ENCODE results near the gene TXNRD2.

The TXNRD2 gene

GRCh38 chr22:19965771-19966709 is 24.4 kb upstream of the TXNRD2 start:
- no peak for DNase-seq

- no peak for DNase-seq
These were observed 23.2 kb upstream of the TXNRD2 start for GRCh38 chr22:19964701-19965386.

DNA sequence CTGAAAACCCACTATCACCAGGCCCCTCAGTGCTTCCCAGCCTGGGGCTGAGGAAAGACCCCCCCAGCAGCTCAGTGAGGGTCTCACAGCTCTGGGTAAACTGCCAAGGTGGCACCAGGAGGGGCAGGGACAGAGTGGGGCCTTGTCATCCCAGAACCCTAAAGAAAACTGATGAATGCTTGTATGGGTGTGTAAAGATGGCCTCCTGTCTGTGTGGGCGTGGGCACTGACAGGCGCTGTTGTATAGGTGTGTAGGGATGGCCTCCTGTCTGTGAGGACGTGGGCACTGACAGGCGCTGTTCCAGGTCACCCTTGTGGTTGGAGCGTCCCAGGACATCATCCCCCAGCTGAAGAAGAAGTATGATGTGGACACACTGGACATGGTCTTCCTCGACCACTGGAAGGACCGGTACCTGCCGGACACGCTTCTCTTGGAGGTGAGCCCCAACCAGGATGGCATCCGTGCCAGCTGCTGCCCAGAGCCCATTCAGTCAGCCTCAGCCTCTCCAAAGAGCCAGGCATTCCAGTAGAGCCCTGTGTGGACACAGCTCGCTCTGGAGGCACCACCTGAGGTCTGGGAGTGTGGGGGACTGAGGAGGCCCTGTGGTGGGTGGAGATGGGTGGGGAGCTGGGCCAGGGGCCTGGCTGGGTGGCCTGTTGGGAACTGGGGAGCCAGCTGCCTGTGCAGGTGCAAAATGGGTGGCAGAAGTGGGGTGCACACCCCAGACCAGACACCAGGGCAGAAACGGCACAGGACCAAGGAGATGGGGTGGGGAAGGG is 22.4 kb upstream of the TXNRD2 start:
- DNase-seq: no peak

DNA sequence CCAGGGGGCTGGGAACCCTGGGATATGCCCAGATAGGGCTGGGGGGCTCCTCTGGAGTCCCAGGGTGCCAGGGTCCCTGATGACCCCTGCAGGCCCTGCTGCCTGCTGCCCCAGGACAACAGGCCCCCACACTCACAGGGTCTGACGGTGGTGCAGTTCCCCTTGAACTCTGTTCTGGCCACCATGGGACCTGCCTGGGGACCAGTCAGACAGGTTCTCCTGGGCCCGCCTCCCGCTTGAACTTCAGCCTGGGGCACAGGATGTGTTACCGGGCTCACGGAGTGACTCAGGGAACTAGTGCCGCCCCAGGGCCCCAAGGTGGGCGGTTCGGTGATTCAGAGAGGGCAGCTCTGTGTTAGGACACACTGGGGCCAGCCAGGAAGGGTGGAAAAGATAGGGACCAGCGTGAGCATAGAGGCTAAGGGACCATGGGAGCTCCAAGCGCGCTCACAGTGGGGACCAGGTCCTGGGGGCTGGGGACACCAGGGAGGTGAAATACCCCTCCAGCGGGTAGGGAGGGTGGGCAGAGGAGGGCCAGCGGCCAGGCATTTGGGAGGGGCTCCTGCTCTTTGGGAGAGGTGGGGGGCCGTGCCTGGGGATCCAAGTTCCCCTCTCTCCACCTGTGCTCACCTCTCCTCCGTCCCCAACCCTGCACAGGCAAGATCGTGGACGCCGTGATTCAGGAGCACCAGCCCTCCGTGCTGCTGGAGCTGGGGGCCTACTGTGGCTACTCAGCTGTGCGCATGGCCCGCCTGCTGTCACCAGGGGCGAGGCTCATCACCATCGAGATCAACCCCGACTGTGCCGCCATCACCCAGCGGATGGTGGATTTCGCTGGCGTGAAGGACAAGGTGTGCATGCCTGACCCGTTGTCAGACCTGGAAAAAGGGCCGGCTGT is 21.5 kb upstream of the TXNRD2 start:
- DNase-seq: no peak

- DNase-seq: no peak
These were observed 20.8 kb upstream of the TXNRD2 start for GRCh38 chr22:19962246-19962908.

GRCh38 chr22:19961868-19962245 is 20.2 kb upstream of the TXNRD2 start:
- no peak for DNase-seq

DNA sequence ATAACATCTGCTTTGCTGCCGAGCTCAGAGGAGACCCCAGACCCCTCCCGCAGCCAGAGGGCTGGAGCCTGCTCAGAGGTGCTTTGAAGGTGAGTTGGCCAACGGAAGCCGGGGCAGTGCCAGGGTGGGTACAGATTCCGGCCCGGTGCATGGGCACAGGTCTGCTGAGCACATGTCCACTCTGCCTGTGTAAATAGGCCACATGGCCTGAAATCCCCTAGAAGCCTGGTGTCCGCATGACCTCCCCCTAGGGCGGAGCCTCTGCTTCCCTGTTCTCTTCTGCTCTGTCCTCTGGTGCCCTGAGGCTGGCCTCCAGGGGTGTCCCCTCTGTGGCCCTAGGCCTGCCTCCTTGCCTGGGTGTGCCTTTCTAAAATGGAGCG is 19.6 kb upstream of the TXNRD2 start:
- no peak for DNase-seq

GRCh38 chr22:19960491-19961200 is 19.0 kb upstream of the TXNRD2 start:
- no peak for DNase-seq

- DNase-seq: no peak
These were observed 18.2 kb upstream of the TXNRD2 start for GRCh38 chr22:19959587-19960490.

- no peak for DNase-seq
These were observed 17.5 kb upstream of the TXNRD2 start for GRCh38 chr22:19959043-19959586.

DNA sequence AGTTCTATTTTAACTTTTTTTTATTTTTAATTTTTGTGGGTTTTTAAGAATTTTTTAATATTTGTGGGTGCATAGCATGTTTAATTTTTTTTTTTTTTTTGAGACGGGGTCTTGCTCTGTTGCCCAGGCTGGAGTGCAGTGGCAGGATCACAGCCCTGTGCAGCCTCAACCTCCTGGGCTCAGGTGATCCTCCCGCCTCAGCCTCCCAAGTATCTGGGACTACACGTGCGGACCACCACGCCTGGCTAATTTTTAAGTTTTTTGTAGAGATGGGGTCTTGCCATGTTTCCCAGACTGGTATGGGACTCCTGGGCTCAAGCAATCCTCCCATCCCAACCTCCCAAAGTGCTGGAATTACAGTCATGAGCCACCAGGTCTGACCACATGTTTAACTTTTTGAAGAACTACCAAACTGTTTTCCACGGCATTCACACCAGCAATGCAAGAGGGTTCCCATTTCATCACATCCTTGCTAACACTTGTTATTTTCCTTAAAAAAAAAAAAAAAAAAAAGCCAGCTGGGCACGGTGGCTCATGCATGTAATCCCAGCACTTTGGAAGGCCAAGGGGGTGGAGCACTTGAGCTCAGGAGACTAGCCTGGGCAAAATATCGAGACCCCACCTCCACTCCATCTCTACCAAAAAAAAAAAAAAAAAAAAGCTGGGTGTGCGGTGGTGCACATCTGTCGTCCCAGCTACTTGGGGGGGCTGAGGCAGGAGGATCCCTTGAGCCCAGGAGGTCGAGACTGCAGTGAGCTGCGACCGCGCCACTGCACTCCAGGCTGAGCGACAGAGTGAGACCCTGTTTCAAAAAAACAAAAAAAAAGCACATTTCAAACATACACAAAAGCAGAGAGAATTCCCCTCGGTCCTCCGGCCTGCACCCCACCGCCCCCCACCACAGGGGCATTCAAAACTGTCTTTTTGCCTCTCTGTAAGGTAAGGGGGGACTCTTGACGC is 16.7 kb upstream of the TXNRD2 start:
- DNase-seq: no peak

DNA sequence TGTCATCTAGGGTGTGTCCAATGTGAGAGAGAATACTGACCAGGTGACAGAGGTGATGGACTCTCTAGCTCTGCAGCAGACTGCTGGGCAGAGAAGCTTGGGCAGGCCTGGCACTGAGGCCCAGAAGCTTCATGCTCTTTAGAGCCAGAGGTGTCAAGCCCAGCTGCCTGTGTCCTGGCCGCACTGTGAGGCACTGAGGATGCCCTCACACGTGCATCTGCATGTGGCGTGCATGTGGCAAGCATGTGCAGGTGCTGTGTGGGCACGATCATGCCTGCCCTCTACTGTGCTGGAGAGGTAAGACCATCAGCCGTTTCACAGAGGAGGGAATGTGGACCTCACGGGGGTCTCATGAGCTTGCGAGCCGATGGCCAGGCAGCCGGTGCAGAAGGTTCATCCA is 15.8 kb upstream of the TXNRD2 start:
- no peak for DNase-seq

- DNase-seq: no peak
These were observed 13.9 kb upstream of the TXNRD2 start for GRCh38 chr22:19955241-19956128.

DNA sequence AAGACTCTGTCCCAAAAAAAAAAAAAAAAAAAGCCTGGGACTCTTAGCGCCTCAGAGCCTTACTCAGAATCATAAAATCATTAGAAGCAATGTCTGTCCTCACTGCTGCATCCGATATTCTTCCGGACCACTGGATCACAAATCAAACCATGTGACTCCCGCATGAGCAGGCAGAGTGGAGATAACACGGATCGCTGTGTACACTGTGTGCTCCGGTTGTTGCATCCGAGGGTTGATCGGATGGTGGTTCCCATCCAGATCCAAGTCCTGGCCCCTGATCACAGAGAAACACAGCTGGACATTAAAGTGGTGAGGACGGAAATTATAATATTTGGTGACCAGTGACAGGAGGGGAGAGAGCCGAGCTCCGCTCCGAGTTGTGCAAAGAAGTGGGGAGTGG is 9.7 kb upstream of the TXNRD2 start:
- DNase-seq: no peak

- DNase-seq: no peak
These were observed 6.6 kb upstream of the TXNRD2 start for GRCh38 chr22:19948057-19948760.

DNA sequence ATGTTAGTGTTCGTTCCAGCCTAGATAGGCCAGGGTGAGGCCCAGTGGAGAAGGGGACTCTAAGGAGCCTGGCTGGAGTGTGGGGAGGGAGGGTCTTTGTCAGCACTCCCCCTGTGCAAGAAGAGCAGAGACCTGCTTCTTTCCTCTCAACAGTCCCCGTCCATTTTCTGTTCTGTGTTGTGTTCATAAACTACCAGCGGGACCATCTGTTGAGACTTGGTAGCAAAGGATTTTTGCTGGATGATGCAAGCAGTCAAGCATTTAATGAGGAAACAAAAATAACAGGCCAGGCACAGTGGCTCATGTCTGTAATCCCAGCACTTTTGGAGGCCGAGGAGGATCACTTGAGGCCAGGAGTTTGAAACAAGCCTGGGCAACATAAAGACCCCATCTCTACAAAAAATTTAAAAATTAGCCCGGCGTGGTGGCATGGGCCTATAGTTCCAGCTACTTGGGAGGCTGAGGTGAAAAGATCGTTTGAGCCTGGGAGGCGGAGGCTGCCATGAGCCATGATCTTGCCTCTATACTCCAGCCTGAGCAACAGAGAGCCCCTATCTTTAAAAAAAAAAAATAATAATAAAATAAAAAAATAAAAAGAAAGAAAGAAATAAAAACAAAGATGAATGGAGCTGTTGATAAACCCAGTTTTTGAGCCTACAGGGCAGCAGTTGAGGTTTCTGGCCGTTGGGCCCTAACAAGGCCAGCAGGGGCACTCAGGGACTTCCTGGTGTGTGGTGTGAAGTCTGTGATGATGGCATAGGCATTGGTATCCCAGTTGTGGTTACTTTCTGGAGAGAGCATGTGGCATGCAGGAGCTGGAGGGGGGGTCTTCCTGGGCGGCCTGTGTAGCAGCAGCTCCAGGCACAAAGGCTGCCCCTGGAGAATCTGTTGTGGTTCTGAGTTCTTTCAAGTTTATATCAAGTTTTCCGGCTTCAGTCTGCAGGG is 1.7 kb upstream of the TXNRD2 start:
- DNase-seq: no peak
